ENCODE measurements around the gene ITIH5. TPM values are rescaled to one million over a fixed set of nuclear protein-coding genes. Genes with fewer than 3 reads are reported as not detected.

The ITIH5 gene
- total RNA-seq, 5 donors from 2014 or later (not counting 1 experiment from before 2014, with no cell fraction given) = 0.13 to 0.22 TPM; not detected in 3

GRCh38 chr10:7577176-7577575 is 89.6 kb downstream of the ITIH5 start:
- POLR2A ChIA-PET = no interaction called here
- H3K4me1 Mint-ChIP-seq = no peaks in the 10 kb centered on the region
- no peak overlapping the region for H3K27ac ChIP-seq (ENCODE audit: low read length)
- DNase-seq (no peak), ATAC-seq (replicated peaks in 1 of 4) (no peak)
- H3K36me3 ChIP-seq (ENCODE audit: control insufficient read depth in 2 of 2, extremely low read depth in 1 of 2, insufficient read depth in 1 of 2, low read length in 1 of 2) = no peaks in the 10 kb centered on the region
- H3K4me3 Mint-ChIP-seq = no peak overlapping the region
- no peaks in the 10 kb centered on the region for H3K36me3 Mint-ChIP-seq
- H3K27me3 ChIP-seq (replicated peaks in 1 of 2; ENCODE audit: control insufficient read depth in 2 of 2, extremely low read depth in 1 of 2, insufficient read depth in 2 of 2, low read length in 1 of 2) = peaks cover 0 to 4% of the 10 kb centered on the region in 2 experiments
- 60% methylated on average over 2 of the region's 4 CpGs for WGBS (ENCODE audit: insufficient coverage)
- H3K27ac Mint-ChIP-seq = no peak overlapping the region
- no peaks in the 10 kb centered on the region for H3K9me3 ChIP-seq
- CTCF ChIA-PET = no interaction called here
- H3K9me3 Mint-ChIP-seq = no peaks in the 10 kb centered on the region
- no peak overlapping the region for H3K4me3 ChIP-seq (ENCODE audit: control insufficient read depth in 1 of 2, extremely low read depth in 1 of 2, low read length in 1 of 2)
- H3K4me1 ChIP-seq (ENCODE audit: control insufficient read depth in 1 of 2, extremely low read depth in 1 of 2, insufficient read depth in 2 of 2, low read length in 2 of 2) = no peaks in the 10 kb centered on the region
- no peaks in the 10 kb centered on the region for H3K27me3 Mint-ChIP-seq

- Mint-ChIP-seq H3K9me3 (no peaks in the 10 kb centered on the region), H3K36me3 (no peaks in the 10 kb centered on the region), H3K27ac (no peak overlapping the region), H3K4me1 (no peaks in the 10 kb centered on the region), H3K27me3 (peaks cover 2 to 4% of the 10 kb centered on the region in 2 donors), H3K4me3 (no peak overlapping the region)
- CTCF ChIA-PET = no interaction called here
- Histone ChIP-seq H3K4me3 (ENCODE audit: control insufficient read depth in 1 of 2, extremely low read depth in 1 of 2, low read length in 1 of 2) (no peak overlapping the region), H3K4me1 (ENCODE audit: control insufficient read depth in 1 of 2, extremely low read depth in 1 of 2, insufficient read depth in 2 of 2, low read length in 2 of 2) (no peaks in the 10 kb centered on the region), H3K36me3 (ENCODE audit: control insufficient read depth in 2 of 2, extremely low read depth in 1 of 2, insufficient read depth in 1 of 2, low read length in 1 of 2) (no peaks in the 10 kb centered on the region), H3K27me3 (replicated peaks in 1 of 2; ENCODE audit: control insufficient read depth in 2 of 2, extremely low read depth in 1 of 2, insufficient read depth in 2 of 2, low read length in 1 of 2) (peaks cover 0 to 4% of the 10 kb centered on the region in 2 experiments), H3K27ac (ENCODE audit: low read length) (no peak overlapping the region), H3K9me3 (no peaks in the 10 kb centered on the region)
- POLR2A ChIA-PET = interaction anchor here in 1 of 2 donors (0.5 kb wide), 1 partner anchor 1678 kb away, joined by 3 read pairs; no protein-coding TSS in a partner anchor
- DNase-seq (no peak), ATAC-seq (replicated peaks in 1 of 4) (no peak)
- 89% methylated on average over 10 of the region's 21 CpGs for WGBS (ENCODE audit: insufficient coverage)
Measured at GRCh38 chr10:7576340-7576739, 90.4 kb downstream of the ITIH5 start.

- WGBS (ENCODE audit: insufficient coverage) = 17% methylated on average over 1 of the region's 3 CpGs
- H3K27me3 ChIP-seq (replicated peaks in 1 of 2; ENCODE audit: control insufficient read depth in 2 of 2, extremely low read depth in 1 of 2, insufficient read depth in 2 of 2, low read length in 1 of 2) = peaks cover 0 to 2% of the 10 kb centered on the region in 2 experiments
- no peak for ATAC-seq (replicated peaks in 1 of 4)
- H3K27me3 Mint-ChIP-seq = peaks cover 2 to 4% of the 10 kb centered on the region in 2 donors
- H3K4me1 Mint-ChIP-seq = no peaks in the 10 kb centered on the region
- ChIA-PET POLR2A (interaction anchor here (0.6 kb wide), 2 partner anchors 315 to 544 kb away, joined by 3 to 4 read pairs; no protein-coding TSS in a partner anchor), CTCF (interaction anchor here in 1 of 2 donors (0.6 kb wide), 3 partner anchors 283 to 700 kb away, joined by 3 to 5 read pairs (median 4); no protein-coding TSS in a partner anchor)
- no peak overlapping the region for H3K4me3 Mint-ChIP-seq
- no peak overlapping the region for H3K4me3 ChIP-seq (ENCODE audit: control insufficient read depth in 1 of 2, extremely low read depth in 1 of 2, low read length in 1 of 2)
- no peak overlapping the region for H3K27ac Mint-ChIP-seq
- no peaks in the 10 kb centered on the region for H3K36me3 ChIP-seq (ENCODE audit: control insufficient read depth in 2 of 2, extremely low read depth in 1 of 2, insufficient read depth in 1 of 2, low read length in 1 of 2)
- no peak for DNase-seq
- H3K27ac ChIP-seq (ENCODE audit: low read length) = no peak overlapping the region
- H3K36me3 Mint-ChIP-seq = no peaks in the 10 kb centered on the region
- no peaks in the 10 kb centered on the region for H3K9me3 Mint-ChIP-seq
- no peaks in the 10 kb centered on the region for H3K9me3 ChIP-seq
- H3K4me1 ChIP-seq (ENCODE audit: control insufficient read depth in 1 of 2, extremely low read depth in 1 of 2, insufficient read depth in 2 of 2, low read length in 2 of 2) = no peaks in the 10 kb centered on the region
Measured at GRCh38 chr10:7572391-7572790, 94.4 kb downstream of the ITIH5 start.

GRCh38 chr10:7571981-7572380 is 94.8 kb downstream of the ITIH5 start:
- no peak for ATAC-seq (replicated peaks in 1 of 4)
- Mint-ChIP-seq H3K27me3 (peaks cover 2 to 4% of the 10 kb centered on the region in 2 donors), H3K36me3 (no peaks in the 10 kb centered on the region), H3K27ac (no peak overlapping the region), H3K9me3 (no peaks in the 10 kb centered on the region), H3K4me3 (no peak overlapping the region), H3K4me1 (no peaks in the 10 kb centered on the region)
- no peak overlapping the region for H3K27ac ChIP-seq (ENCODE audit: low read length)
- no peaks in the 10 kb centered on the region for H3K36me3 ChIP-seq (ENCODE audit: control insufficient read depth in 2 of 2, extremely low read depth in 1 of 2, insufficient read depth in 1 of 2, low read length in 1 of 2)
- 90% methylated on average over 4 of the region's 4 CpGs for WGBS (ENCODE audit: insufficient coverage)
- H3K27me3 ChIP-seq (replicated peaks in 1 of 2; ENCODE audit: control insufficient read depth in 2 of 2, extremely low read depth in 1 of 2, insufficient read depth in 2 of 2, low read length in 1 of 2) = peaks cover 0 to 2% of the 10 kb centered on the region in 2 experiments
- no peak overlapping the region for H3K4me3 ChIP-seq (ENCODE audit: control insufficient read depth in 1 of 2, extremely low read depth in 1 of 2, low read length in 1 of 2)
- H3K9me3 ChIP-seq = no peaks in the 10 kb centered on the region
- DNase-seq = no peak
- ChIA-PET POLR2A (interaction anchor here (0.6 kb wide), 2 partner anchors 315 to 543 kb away, joined by 3 to 4 read pairs; no protein-coding TSS in a partner anchor), CTCF (interaction anchor here in 1 of 2 donors (0.6 kb wide), 2 partner anchors 284 to 699 kb away, joined by 3 to 4 read pairs; no protein-coding TSS in a partner anchor)
- H3K4me1 ChIP-seq (ENCODE audit: control insufficient read depth in 1 of 2, extremely low read depth in 1 of 2, insufficient read depth in 2 of 2, low read length in 2 of 2) = no peaks in the 10 kb centered on the region

GRCh38 chr10:7567911-7568620 is 98.7 kb downstream of the ITIH5 start:
- POLR2A ChIA-PET = no interaction called here

GRCh38 chr10:7566891-7567290 is 99.9 kb downstream of the ITIH5 start:
- no peak overlapping the region for H3K4me3 ChIP-seq (ENCODE audit: control insufficient read depth in 1 of 2, extremely low read depth in 1 of 2, low read length in 1 of 2)
- no peaks in the 10 kb centered on the region for H3K36me3 ChIP-seq (ENCODE audit: control insufficient read depth in 2 of 2, extremely low read depth in 1 of 2, insufficient read depth in 1 of 2, low read length in 1 of 2)
- no peaks in the 10 kb centered on the region for H3K36me3 Mint-ChIP-seq
- H3K4me1 Mint-ChIP-seq = peaks cover 0 to 5% (median 0%) of the 10 kb centered on the region in 3 donors
- no peak overlapping the region for H3K27ac Mint-ChIP-seq
- CTCF ChIA-PET = no interaction called here
- peaks cover 2 to 3% of the 10 kb centered on the region in 2 donors for H3K27me3 Mint-ChIP-seq
- H3K4me3 Mint-ChIP-seq = no peak overlapping the region
- no peak for DNase-seq
- POLR2A ChIA-PET = interaction anchor here in 1 of 2 donors (0.6 kb wide), 1 partner anchor 1711 kb away, joined by 9 read pairs; no protein-coding TSS in a partner anchor
- no peaks in the 10 kb centered on the region for H3K4me1 ChIP-seq (ENCODE audit: control insufficient read depth in 1 of 2, extremely low read depth in 1 of 2, insufficient read depth in 2 of 2, low read length in 2 of 2)
- H3K27ac ChIP-seq (ENCODE audit: low read length) = no peak overlapping the region
- ATAC-seq (replicated peaks in 1 of 4) = no peak
- WGBS (ENCODE audit: insufficient coverage) = no CpG with 5 or more reads among the region's 5 CpGs
- peaks cover 0 to 11% of the 10 kb centered on the region in 2 experiments for H3K27me3 ChIP-seq (replicated peaks in 1 of 2; ENCODE audit: control insufficient read depth in 2 of 2, extremely low read depth in 1 of 2, insufficient read depth in 2 of 2, low read length in 1 of 2)
- H3K9me3 Mint-ChIP-seq = no peaks in the 10 kb centered on the region
- H3K9me3 ChIP-seq = no peaks in the 10 kb centered on the region

More at GRCh38 chr10:7567911-7568620, 98.7 kb downstream of the ITIH5 start:
- H3K4me3 ChIP-seq (ENCODE audit: control insufficient read depth in 1 of 2, extremely low read depth in 1 of 2, low read length in 1 of 2) = no peak overlapping the region
- peaks cover 0 to 5% (median 0%) of the 10 kb centered on the region in 3 donors for H3K4me1 Mint-ChIP-seq
- ATAC-seq (replicated peaks in 1 of 4) = no peak
- peaks cover 0 to 9% of the 10 kb centered on the region in 2 experiments for H3K27me3 ChIP-seq (replicated peaks in 1 of 2; ENCODE audit: control insufficient read depth in 2 of 2, extremely low read depth in 1 of 2, insufficient read depth in 2 of 2, low read length in 1 of 2)
- DNase-seq = no peak
- H3K9me3 Mint-ChIP-seq = no peaks in the 10 kb centered on the region
- CTCF ChIA-PET = no interaction called here
- no peaks in the 10 kb centered on the region for H3K36me3 ChIP-seq (ENCODE audit: control insufficient read depth in 2 of 2, extremely low read depth in 1 of 2, insufficient read depth in 1 of 2, low read length in 1 of 2)
- H3K4me1 ChIP-seq (ENCODE audit: control insufficient read depth in 1 of 2, extremely low read depth in 1 of 2, insufficient read depth in 2 of 2, low read length in 2 of 2) = no peaks in the 10 kb centered on the region
- H3K9me3 ChIP-seq = no peaks in the 10 kb centered on the region
- no peaks in the 10 kb centered on the region for H3K36me3 Mint-ChIP-seq
- no peak overlapping the region for H3K4me3 Mint-ChIP-seq
- no peak overlapping the region for H3K27ac ChIP-seq (ENCODE audit: low read length)
- WGBS (ENCODE audit: insufficient coverage) = no CpG with 5 or more reads among the region's 4 CpGs
- peaks cover 2 to 4% of the 10 kb centered on the region in 2 donors for H3K27me3 Mint-ChIP-seq
- H3K27ac Mint-ChIP-seq = no peak overlapping the region
